AG04449 (cell line): Measurements from ENCODE around the gene CAMK4.

Experiments
- CTCF ChIA-PET: fragments of 350-600 bp; formaldehyde crosslinking; extraction: SDS; loops from one replicate; lab custom pipeline; 2021; ENCODE audit warnings: antibody characterized with exemption; lab: Yijun Ruan, JAX
- POLR2A ChIA-PET: fragments of 400-600, 350-600 bp; formaldehyde crosslinking; extraction: SDS; loops from one replicate; lab custom pipeline; 2020; ENCODE audit warnings: antibody characterized with exemption, inconsistent platforms; lab: Yijun Ruan, JAX
- DNase-seq: peaks from one replicate; pipeline ENCODE4 v3.0.0-alpha.2; 2010; ENCODE audit warnings: low read depth, low spot score
- H3K4me3 ChIP-seq: 2 replicates; pipeline ENCODE4 v1.5.1; 2011; ENCODE audit warnings: low read depth, mild to moderate bottlenecking, control low read depth, low read length
- CTCF ChIP-seq: IDR thresholded peaks from one replicate; pipeline ENCODE4 v1.5.1; 2011; ENCODE audit warnings: mild to moderate bottlenecking, moderate library complexity, low read length, control low read depth, inconsistent platforms; ENCODE audit not compliant: insufficient read depth; ENCODE audit errors: missing control alignments

CAMK4 gene

GRCh38 chr5:111495159-111495558 is 271.0 kb downstream of the CAMK4 start:
- no peak for TF ChIP-seq CTCF
- ChIA-PET POLR2A (no interaction called here), CTCF (interaction anchor here (1.1 to 1.3 kb wide), 2 partner anchors 336 to 680 kb away, joined by 3 to 4 read pairs; no protein-coding TSS in a partner anchor)
- no peak overlapping the region for H3K4me3 ChIP-seq
- DNase-seq = no peak

GRCh38 chr5:111498346-111498745 is 274.2 kb downstream of the CAMK4 start:
- ChIA-PET CTCF (interaction anchor here (2.5 kb wide), 2 partner anchors 33 to 34 kb away, joined by 6 to 14 read pairs; no protein-coding TSS in a partner anchor), POLR2A (no interaction called here)
- no peak overlapping the region for H3K4me3 ChIP-seq
- no peak for TF ChIP-seq CTCF
- no peak for DNase-seq

DNA sequence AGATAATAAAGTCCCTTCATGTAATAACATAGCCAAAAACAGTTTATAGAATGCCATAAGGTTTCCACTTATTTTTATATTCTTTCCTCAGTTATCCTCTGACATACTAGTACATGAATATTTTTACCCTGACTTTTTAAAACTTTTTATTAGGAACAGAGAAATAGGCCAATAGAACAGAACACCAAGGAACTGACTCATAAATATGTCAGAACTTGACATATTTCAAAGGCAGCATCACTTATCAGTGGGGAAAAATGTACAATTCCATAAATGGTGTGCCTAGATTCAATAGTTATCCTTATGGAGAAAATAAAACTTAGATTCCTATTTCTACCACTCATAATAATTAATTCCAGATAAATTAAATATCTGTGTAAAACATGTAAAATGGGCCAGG is 278.8 kb downstream of the CAMK4 start:
- no peak for DNase-seq
- H3K4me3 ChIP-seq = no peak overlapping the region
- CTCF ChIA-PET = no interaction called here
- POLR2A ChIA-PET = no interaction called here
- TF ChIP-seq CTCF = no peak

- H3K4me3 ChIP-seq = no peak overlapping the region
- DNase-seq = no peak
- CTCF ChIA-PET = interaction anchor here (0.6 to 0.7 kb wide), 2 partner anchors 36 to 172 kb away, joined by 3 to 4 read pairs; no protein-coding TSS in a partner anchor
- POLR2A ChIA-PET = interaction anchor here (0.6 kb wide), 1 partner anchor 662 kb away, joined by 3 read pairs; no protein-coding TSS in a partner anchor
- no peak for TF ChIP-seq CTCF
These were observed 280.9 kb downstream of the CAMK4 start for GRCh38 chr5:111505096-111505495.

DNA sequence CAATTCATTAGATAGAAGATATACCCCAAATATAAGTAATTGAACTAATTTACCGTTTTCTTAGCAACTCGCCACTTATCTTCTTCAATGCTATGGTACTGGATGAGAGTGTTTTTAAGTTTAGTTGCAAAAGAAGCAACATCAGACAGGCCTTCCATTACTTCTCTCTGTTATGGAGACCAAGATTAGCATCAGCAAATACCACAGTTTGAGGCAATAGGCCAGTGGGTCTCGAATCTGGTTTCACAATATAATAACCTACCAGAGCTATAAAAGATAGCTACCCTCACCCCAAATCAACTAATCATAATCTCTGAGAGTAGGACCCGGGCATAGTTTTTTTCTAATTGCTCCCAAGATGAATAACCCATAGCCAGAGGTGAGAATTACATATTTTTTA is 283.1 kb downstream of the CAMK4 start:
- no peak for DNase-seq
- ChIA-PET CTCF (interaction anchor here (1.2 to 1.7 kb wide), 2 partner anchors 24 to 654 kb away, joined by 4 to 10 read pairs; no protein-coding TSS in a partner anchor), POLR2A (no interaction called here)
- H3K4me3 ChIP-seq = no peak overlapping the region
- no peak for TF ChIP-seq CTCF

- ChIA-PET POLR2A (no interaction called here), CTCF (no interaction called here)
- no peak for DNase-seq
- TF ChIP-seq CTCF = no peak
- H3K4me3 ChIP-seq = no peak overlapping the region
These were observed 284.9 kb downstream of the CAMK4 start for GRCh38 chr5:111509119-111509518.
